DMS53 (cell line): ENCODE results near the gene CKLF.
A peak's percentile ranks its signal among the peaks of the same experiment; 100 is the strongest.
"Not testable (repeated sequence)": the region's sequence is repeated elsewhere in the genome, so short reads cannot be mapped to it uniquely, and the experiment has no call there.

ENCODE experiments used
- DNase-seq: peaks from one replicate; lab custom pipeline; 2025; lab: John Stamatoyannopoulos, UW

Gene CKLF, protein sequence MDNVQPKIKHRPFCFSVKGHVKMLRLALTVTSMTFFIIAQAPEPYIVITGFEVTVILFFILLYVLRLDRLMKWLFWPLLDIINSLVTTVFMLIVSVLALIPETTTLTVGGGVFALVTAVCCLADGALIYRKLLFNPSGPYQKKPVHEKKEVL

DNA sequence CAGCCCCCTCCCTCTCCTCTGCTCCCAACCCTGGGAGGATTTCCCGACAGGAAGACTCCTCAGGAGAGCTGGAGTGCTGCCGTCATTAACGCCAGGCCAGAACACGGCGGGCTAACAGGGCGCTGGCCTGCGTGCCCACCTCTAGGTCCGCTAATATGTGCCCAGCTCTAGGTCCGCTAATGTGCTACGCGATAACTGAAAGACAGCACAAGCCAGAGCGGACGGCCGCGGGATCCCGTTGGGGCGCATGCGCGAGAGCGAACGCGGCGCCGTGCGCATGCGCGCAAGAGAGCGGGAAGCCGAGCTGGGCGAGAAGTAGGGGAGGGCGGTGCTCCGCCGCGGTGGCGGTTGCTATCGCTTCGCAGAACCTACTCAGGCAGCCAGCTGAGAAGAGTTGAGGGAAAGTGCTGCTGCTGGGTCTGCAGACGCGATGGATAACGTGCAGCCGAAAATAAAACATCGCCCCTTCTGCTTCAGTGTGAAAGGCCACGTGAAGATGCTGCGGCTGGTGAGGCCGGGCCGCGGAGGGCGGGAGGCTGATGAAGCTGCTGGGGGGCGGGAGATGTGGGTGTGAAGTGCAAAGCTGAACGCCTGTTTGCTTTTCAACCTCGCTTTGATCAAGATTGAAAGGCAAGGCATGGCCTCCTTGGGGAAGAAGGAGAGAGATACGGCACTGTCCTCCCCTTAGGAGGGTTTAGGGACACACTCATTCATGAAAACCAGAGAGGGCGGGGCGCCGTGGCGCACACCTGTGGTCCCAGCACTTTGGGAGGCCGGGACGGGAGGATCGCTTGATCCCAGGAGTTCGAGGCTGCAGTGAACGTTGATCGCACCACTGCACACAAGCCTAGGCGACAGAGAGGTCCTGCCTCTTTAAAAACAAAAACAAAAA lies at the start of gene CKLF:
Gene CKLF (plus strand): TSS at position 291 of the 892 bp plus-strand sequence. CDS start 140 bp downstream, at position 431.
- peak; percentile 89 for DNase-seq

DNA sequence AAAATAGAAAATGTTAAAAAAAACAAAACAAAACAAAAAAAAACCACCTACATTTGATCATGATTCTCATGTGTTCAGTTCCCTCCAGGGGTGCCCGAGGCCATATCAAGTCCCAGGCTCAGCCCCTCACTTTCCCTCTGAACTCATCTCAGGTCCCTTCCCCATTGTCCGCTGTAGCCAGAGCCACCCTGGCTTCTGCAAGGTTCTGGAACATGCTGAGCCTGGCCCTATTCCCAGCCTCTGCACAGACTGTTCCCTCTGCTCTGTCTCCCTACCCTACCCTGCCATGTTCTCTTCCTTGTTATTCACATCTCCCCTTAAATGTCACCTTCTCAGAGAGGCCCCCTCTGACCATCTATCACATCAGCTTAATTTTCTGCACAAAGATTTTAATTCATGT lies 49.3 kb upstream of the CKLF start:
- DNase-seq: no peak

DNA sequence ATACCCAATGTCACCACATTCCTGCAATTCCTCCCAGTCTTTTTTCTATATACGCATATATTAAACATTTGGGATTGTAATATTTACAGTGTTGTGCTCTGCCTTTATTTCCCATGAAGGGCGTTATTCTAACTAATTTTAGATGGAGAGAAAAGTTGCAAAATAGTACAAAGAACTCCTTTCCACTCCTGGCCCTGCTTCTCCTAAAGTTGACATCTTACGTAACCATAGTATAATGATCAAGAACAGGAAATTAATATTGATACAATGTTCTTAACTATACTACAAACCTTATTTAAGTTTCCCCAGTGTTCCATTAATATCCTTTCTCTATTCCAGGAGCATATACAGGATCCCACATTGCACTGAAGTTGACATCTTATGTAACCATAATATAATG lies 48.8 kb upstream of the CKLF start:
- DNase-seq: no peak

DNA sequence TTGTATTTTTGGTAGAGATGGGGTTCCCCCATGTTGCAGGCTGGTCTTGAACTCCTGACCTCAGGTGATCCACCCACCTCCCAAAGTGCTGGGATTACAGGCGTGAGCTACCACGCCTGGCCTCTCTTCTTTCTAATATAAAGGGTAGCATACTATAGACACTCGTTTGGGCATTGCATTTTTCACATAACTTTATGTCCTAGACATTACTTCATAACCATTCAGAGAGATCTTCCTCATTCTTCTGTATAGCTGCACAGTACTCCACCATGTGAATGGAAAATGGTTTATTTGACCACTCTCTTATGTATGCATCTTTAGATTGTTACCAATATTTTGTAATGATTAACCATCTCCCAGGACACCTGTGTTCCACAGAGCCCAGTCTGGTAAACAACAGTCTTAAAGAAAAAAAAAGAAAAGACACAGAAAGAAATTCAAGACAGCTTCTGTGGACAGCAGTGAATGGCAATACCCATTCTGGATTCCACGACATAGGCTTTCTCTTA lies 44.6 kb upstream of the CKLF start:
- DNase-seq: peak; percentile 34

DNA sequence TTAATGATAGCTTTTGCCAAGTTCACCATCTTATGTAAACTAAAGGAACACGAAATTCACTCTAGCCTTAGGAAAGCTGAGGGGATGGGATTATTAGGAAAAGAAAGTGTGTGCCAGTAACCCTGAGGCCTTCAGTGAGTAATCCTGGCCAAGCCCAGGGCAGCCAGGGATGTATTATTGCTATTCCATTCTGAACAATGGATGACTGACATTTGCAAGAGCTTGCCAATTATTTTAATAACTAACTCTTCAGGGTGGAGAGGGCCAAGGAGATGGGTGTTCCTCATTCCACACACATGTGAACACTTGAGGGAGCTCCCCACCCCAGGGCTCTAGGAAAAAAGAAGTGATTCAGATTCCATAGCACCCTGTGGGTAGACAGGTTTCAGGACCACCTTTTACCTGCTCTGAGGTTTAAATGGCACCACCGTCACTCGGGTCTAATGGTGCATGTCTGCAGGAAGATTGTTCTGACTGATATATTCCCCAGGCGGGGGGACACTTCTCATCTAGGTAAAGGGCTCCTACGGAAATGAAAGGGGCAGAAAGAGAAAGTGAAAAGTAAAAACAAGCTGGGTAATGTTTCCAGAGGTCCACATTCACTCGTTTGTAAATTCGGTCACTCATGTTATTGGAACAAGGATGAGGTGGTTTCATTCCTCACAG lies 44.0 kb upstream of the CKLF start:
- no peak for DNase-seq

DNA sequence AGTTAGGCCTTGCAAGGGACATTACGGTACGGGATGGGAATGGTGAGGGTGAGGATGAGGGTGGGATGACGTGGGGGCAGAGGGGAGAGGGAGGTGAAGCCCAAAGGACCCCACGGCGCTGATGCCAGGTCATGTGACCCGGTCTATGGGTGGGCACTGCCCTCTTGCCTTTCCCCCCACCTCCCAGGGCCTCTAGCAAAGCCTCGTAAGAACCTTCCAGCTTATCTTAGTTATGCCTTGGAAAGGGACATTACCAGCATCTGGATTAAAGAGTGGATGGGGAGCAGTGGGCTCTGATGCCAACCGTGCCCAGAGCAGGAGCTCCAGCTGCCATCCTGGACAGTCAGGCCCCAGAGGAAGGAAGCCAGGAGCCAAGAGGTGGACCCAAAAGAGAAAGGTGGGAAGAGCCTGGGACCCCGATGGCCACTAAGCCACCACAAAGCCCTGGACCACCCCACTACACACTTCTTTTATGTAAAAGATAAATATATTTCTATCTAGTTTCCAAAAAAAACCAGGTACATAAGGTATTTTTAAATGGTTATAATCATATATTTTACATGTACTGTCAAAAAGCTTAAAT lies 43.4 kb upstream of the CKLF start:
- DNase-seq: no peak

DNA sequence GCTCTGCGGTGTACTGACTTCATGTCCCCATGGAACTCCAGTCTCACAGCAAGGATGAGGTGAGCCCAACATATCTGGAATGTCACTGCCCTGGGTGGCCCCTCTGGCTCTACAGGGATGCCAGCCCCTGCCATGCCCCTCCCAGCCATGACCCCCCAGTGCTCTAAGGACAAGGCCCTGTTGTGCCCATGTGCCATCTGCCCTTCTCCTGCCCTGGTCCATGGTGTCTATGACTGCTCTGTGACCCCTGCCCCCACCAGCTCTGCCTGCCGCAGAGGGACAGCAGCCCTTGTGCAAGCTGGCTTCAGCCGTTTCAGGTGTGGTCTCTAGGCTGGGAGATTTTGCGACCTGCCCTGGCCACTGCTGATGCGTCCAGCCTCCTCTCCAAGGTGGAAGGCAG lies 42.8 kb upstream of the CKLF start:
- no peak for DNase-seq

DNA sequence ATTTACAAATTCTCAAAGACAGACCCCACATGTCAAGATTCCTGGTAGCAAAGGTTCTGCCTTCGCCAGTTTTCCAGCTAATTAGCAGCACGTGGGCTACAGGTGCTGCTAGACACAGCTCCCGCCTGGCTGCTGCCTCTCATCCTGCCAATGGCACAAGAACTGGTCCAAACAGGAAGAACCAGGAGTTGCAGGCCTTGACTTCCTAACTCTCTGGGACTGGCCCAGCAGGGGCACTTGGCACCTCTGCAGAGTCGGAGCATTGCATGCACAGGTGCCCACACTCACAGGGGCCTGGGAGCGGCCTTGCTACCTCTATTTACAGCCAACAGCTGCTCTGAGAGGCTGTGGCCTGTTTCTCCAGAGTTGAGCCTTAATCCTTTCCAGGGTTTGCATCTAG lies 42.1 kb upstream of the CKLF start:
- DNase-seq: no peak

DNA sequence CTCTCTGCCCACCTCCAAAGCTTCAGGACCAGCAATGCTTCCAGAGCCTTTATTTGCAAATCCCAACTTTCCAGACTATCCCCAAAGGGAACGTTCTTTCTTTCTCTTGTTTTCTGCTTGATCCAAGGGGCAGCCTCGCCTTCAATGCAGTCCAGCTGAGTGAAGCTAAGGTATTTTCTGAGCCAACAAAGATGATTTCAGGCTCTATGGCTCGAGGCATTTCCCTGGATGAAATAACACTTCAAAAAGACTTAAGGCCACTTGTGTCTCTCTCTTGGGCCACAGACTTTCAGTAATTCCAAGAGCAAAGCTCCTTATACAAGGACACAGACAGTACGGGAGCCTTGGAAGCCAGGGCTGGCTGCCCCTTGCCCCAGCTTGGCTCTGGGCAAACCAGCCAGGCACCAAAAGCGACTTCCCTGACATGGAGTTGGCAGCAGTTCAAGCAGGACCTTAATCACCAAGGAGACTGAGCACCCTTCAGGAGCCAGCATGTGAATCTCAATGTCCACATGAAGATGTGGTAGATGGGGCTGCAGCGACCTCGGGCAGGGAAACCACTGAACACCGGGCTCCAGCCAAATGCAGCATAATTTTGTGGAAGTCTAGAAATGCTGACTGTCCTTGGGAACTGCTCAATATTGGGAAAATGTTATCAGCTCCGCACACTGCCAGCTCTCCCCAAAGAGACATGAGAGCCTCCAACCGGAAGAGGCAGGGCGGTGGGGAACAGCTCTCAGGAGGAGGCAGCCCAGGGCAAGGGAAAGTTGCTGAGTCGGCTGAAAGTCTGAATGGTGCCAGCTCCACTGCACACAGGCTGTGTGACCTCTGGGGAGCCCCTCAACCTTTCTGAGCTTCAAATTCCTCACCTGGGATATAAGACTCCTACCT lies 41.4 kb upstream of the CKLF start:
- DNase-seq: no peak

DNA sequence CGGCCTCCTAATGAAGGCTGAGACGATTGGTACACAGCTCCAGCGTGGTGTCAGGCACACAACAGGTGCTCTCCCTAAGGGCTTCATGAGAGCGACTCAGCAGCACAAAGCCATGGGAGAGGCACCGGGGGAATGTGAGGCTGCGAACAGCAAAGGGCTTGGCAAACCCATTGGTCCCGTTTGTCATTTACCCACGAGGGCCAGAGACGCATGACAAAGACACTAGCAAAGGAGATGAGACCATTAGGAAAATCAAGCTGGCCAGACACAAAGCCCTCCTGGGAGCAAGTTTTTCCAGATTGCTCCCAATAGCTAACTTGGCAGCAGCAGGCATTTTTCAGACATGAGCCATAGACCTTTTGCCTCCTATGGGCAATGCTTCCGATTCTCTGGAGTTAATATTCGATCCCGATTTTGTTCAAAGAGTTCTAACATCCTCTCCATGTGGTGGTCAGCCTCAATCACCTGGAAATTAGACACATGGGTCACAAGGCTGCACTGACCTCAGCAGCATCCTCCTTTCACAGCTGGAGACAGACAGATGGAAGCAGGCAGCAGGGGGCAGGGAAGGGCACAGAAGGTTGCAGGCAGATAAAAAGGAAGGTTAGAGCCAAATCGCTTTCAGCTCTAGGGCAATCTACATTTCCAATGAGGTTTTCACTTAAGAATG lies 40.6 kb upstream of the CKLF start:
- DNase-seq: peak; percentile 35

DNA sequence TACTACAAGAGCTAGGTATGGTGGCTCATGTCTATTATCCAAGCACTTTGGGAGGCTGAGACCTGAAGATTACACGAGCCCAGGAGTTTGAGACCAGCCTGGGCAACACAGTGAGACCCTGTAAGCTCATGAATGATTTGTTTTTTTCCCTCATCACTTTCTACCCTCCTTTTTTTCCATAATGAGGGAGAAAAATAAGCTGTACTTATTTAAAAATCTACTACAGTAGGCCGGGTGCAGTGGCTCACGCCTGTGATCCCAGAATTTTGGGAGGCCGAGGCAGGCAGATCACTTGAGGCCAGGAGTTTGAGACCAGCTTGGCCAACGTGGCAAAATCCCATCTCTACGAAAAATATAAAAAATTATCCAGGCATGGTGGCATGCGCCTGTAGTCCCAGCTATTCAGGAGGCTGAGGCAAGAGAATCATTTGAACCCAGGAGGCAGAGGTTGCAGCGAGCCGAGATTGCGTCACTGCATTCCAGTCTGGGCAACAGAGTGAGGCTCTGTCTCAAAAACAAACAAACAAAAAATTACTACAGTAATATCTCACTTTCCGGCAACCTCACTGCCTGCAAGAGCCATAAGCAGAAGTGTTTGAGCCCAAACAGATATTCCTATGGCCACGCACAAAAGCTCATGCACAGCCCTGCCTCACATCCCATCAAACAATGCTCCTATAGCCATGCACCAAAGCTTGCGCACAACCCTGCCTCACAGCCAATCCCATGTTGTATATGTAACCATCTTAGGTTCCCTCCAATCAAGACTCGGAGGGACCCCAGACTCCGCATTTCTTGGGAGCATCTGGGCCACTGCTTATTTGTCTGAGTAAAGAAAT lies 39.9 kb upstream of the CKLF start:
- DNase-seq: no peak

DNA sequence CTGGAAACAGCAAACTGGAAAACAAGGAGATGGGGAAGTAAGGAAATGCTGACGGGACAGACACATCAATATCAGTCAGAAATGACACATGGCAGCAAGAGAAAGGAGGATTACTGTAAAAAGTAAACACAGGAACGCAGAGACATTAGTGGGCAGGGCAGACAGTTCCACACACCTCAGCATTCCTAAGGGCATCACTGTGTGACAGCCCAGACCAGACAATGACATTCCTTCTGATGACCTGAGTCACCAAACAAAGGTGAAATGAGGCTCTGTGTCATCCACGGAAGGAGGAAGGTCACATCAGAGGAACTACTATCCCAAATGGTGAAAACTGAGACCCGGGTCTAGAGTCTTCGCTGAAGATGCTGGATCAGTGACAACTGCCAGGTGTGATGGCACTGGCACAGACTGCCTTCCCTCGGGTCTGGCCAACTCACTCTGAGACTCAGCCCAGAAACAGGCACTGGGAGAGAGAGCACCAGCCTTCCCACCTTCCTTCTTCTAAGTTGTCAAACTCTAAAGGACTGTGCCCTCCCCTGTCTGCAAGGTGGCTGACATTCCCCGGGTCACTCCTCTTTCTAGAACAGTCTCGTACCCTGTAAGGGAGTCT lies 39.2 kb upstream of the CKLF start:
- DNase-seq: peak; percentile 39

DNA sequence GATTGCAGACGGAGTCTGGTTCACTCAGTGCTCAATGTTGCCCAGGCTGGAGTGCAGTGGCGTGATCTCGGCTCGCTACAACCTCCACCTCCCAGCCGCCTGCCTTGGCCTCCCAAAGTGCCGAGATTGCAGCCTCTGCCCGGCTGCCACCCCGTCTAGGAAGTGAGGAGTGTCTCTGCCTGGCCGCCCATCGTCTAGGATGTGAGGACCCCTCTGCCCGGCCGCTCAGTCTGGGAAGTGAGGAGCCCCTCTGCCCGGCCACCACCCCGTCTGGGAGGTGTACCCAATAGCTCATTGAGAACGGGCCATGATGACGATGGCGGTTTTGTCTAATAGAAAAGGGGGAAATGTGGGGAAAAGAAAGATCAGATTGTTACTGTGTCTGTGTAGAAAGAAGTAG lies 38.0 kb upstream of the CKLF start:
- not testable (repeated sequence) for DNase-seq

DNA sequence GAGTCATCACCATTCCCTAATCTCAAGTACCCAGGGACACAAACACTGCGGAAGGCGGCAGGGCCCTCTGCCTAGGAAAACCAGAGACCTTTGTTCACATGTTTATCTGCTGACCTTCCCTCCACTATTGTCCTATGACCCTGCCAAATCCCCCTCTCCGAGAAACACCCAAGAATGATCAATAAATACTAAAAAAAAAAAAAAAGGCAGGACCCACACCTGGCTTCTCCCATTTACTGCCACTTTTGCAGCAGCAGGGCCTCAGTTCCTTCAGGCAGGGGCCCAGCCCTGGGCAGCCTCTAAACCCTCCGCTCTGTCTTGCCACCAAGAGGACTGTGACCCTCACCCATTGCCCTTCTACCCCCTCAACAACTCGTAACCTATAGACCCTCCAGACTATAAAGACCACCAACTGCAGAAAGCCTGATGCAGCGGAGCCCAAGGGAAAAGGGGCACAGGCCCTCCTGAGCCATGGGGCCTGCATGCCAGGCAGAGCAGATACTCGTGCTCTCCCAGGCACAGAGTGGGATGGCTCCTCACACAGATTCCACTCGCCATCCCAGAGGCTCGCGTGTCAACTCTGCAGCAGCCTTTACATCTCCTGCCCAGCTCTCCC lies 37.3 kb upstream of the CKLF start:
- DNase-seq: not testable (repeated sequence)

DNA sequence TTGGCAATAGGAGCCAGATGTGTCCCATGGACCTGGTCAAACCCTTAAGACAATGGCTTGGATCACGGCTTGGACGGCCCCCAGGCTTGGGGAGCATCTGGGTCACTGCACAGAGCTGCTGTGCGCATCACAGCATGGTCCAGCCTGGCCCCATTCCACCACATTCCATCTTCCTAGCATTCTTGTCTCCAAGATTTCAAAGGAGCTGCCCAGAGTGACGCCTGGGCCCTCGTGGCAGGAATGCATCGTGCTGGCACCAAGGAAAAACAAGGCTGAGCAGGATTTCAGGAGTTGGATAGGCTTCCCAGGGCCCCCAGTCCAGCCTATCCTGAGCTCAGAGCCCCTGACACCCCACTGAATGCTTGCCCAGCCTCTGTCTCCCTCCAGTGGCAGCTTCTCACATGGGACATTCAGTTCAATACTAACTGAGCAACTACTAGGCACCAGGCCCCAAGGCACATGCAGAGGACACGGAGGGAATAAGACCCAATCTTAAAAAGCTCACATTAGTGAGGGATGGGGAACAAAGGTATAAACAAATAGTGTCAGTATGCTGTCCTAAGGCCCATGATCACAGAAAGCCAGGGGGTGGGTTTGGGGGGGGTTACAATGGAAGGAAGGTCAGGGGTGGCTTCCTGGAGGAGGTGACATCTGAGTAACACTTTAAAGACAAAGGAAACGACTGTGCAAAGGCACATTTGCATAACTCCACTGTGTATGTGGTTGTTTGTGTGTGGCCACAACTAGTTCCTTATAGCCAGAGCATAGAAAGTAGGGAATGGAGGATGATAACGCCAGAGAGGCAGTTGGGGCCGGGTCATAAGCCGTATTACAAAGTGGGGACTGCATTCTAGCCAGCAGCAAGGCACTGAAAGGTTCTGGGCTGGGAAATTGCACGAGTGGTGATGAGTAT lies 36.5 kb upstream of the CKLF start:
- peak; percentile 22 for DNase-seq

DNA sequence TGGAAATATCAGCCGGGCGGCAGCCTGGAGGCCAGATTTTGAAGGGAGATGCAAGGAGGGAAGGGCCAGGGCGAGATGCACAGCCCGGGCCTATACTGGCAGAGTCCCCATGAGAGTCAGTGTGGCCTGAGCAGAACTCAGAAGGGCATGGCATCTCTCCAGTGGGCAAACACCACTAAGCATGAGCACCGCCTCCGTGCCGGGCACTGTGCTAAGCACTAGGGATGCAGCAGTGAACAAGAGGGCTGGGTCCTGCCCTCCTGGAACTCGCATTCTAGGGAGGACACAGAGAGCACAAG lies 35.9 kb upstream of the CKLF start:
- no peak for DNase-seq

DNA sequence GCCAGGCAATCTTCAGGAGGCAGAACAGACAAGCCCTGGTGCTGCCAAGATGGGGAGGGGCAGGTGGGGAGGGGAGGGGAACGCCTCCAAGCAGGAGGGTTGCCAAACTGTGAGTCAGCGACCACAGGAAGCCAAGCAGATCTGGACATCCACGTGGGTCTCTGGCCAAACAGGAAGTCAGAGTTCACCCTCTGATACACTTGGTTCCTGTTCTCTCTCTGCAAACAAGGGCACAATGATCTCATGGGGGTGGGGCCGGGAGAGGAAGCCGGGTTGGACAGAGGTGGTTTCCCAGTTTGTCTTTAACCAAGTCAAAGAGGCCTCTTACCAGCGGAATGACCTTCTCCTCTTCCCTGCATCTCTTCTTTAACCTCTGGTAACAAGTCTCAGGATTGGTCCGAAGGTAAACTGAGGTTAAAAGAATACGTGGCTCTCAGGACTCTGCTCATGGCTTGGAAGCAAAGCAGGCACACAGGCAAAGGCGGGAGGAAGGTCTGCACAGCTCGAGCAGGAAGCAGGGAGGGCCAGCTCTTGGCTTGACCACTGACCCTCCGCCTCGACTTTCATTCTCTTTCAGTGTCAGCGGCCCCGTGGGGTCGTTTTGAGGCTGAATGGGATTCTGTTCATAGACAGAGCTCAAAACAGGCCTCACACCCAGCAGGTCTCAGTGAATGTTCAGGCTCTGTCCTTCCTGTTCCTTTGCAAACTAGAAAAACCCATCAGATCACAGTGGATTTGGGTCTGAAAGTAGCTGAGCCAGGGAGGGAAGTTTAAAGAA lies 35.4 kb upstream of the CKLF start:
- DNase-seq: peak; percentile 98
